Neural cell (in vitro differentiated cells): ENCODE results near the gene NRL. TPM values are rescaled to one million over a fixed set of nuclear protein-coding genes. Genes with fewer than 3 reads are reported as not detected.

ENCODE experiments used
- H2AFZ ChIP-seq: fragments of 200-600, 300-800 bp; sonication (generic), shearing (Covaris generic); 2 replicates; pipeline ENCODE4 v1.6.0; 2014; ENCODE audit warnings: low read depth, mild to moderate bottlenecking, antibody characterized with exemption, low read length, moderate library complexity
- H3F3A ChIP-seq: fragments of 200-600 bp; shearing (Covaris generic); 2 replicates; pipeline ENCODE4 v1.6.1; 2016; ENCODE audit warnings: mild to moderate bottlenecking, moderate library complexity, mixed read lengths, antibody characterized with exemption, low read length; ENCODE audit not compliant: insufficient read depth, poor library complexity, severe bottlenecking
- H3K27ac ChIP-seq: fragments of 200-600, 300-800 bp; sonication (generic), shearing (Covaris generic); 2 replicates; pipeline ENCODE4 v1.5.1; 2014; ENCODE audit warnings: mild to moderate bottlenecking, low read length, moderate library complexity
- H3K27me3 ChIP-seq: fragments of 300-800, 200-600 bp; sonication (generic), shearing (Covaris generic); 2 replicates; pipeline ENCODE4 v1.6.0; 2014; ENCODE audit warnings: mild to moderate bottlenecking, low read depth, low read length, moderate library complexity; ENCODE audit not compliant: insufficient read depth
- H3K36me3 ChIP-seq: fragments of 300-800, 200-600 bp; sonication (generic), shearing (Covaris generic); 2 replicates; pipeline ENCODE4 v1.5.1; 2014; ENCODE audit warnings: mild to moderate bottlenecking, antibody characterized with exemption, low read length, moderate library complexity; ENCODE audit not compliant: insufficient read depth
- H3K4me2 ChIP-seq: fragments of 300-800, 200-600 bp; sonication (generic), shearing (Covaris generic); 2 replicates; pipeline ENCODE4 v1.6.0; 2014; ENCODE audit warnings: mild to moderate bottlenecking, low read length
- H3K4me3 ChIP-seq: fragments of 300-800, 200-600 bp; sonication (generic), shearing (Covaris generic); 2 replicates; pipeline ENCODE4 v1.5.1; 2014; ENCODE audit warnings: mild to moderate bottlenecking, low read length, moderate library complexity
- H3K79me2 ChIP-seq: fragments of 200-600 bp; shearing (Covaris generic); replicated peaks from 2 replicates; pipeline ENCODE4 v1.6.0; 2014; ENCODE audit warnings: mild to moderate bottlenecking, low read length, moderate library complexity; ENCODE audit not compliant: insufficient read depth
- H3K9ac ChIP-seq: fragments of 300-800, 200-600 bp; sonication (generic), shearing (Covaris generic); 2 replicates; pipeline ENCODE4 v1.6.1; 2016; ENCODE audit warnings: mild to moderate bottlenecking, low read length, mixed read lengths
- H3K9me2 ChIP-seq: fragments of 200-600 bp; shearing (Covaris generic); 2 replicates; pipeline ENCODE4 v1.6.1; 2016; ENCODE audit warnings: mild to moderate bottlenecking, low read length, mixed read lengths; ENCODE audit not compliant: insufficient read depth
- H3K9me3 ChIP-seq: fragments of 200-600, 300-800 bp; sonication (generic), shearing (Covaris generic); 2 replicates; pipeline ENCODE4 v1.6.1; 2016; ENCODE audit warnings: mild to moderate bottlenecking, mixed run types, low read length, moderate library complexity, mixed read lengths
- H4K20me1 ChIP-seq: fragments of 200-600 bp; shearing (Covaris generic); 2 replicates; pipeline ENCODE4 v1.6.1; 2016; ENCODE audit warnings: mild to moderate bottlenecking, mixed run types; ENCODE audit not compliant: insufficient read depth
- EP300 ChIP-seq: fragments of 450-650 bp; conservative IDR thresholded peaks from 2 replicates; pipeline ENCODE4 v1.6.1; 2014; ENCODE audit warnings: antibody characterized with exemption, mild to moderate bottlenecking, moderate library complexity; ENCODE audit not compliant: poor library complexity, severe bottlenecking
- EZH2 ChIP-seq: fragments of 200-600, 300-800 bp; shearing (Covaris generic), sonication (generic); IDR thresholded peaks from 2 replicates; pipeline ENCODE4 v1.6.1; 2014; ENCODE audit warnings: antibody characterized with exemption, low read length, borderline replicate concordance, mild to moderate bottlenecking; ENCODE audit not compliant: insufficient read depth, poor library complexity, severe bottlenecking
- MXI1 ChIP-seq: fragments of 450-650 bp; conservative IDR thresholded peaks from 2 replicates; pipeline ENCODE4 v1.6.1; 2014; ENCODE audit warnings: antibody characterized with exemption, mild to moderate bottlenecking; ENCODE audit not compliant: poor library complexity, severe bottlenecking
- POLR2AphosphoS5 ChIP-seq: IDR thresholded peaks from 2 replicates; pipeline ENCODE4 v1.6.1; 2012
- RAD21 ChIP-seq: fragments of 450-650 bp; conservative IDR thresholded peaks from 2 replicates; pipeline ENCODE4 v1.6.1; 2014; ENCODE audit warnings: antibody characterized with exemption, mild to moderate bottlenecking, moderate library complexity
- SMC3 ChIP-seq: fragments of 450-650 bp; conservative IDR thresholded peaks from 2 replicates; pipeline ENCODE4 v1.6.1; 2014; ENCODE audit warnings: antibody characterized with exemption, mild to moderate bottlenecking, moderate library complexity; ENCODE audit not compliant: poor library complexity
- TAF1 ChIP-seq: IDR thresholded peaks from 2 replicates; pipeline ENCODE4 v1.6.1; 2012; ENCODE audit warnings: low read depth
- polyA plus RNA-seq: library from polyadenylated mRNA; depleted of rRNA; stranded (reverse); fragments of >200 nt; gene quantifications from 2 replicates; pipeline ENCODE4 v1.2.3, GENCODE V29; 2014
- TF ChIP-seq, protein P1 (sequence below): fragments of 450-650 bp; IDR thresholded peaks from 2 replicates; pipeline ENCODE4 v1.5.1; 2014; ENCODE audit warnings: antibody characterized with exemption, mild to moderate bottlenecking, moderate library complexity; ENCODE audit not compliant: poor library complexity, severe bottlenecking
- TF ChIP-seq, protein P2 (sequence below): IDR thresholded peaks from 2 replicates; pipeline ENCODE4 v1.6.1; 2012; ENCODE audit warnings: borderline replicate concordance

Gene NRL
- polyA plus RNA-seq, 1 donor from 2014 or later: 9.5 TPM

DNA sequence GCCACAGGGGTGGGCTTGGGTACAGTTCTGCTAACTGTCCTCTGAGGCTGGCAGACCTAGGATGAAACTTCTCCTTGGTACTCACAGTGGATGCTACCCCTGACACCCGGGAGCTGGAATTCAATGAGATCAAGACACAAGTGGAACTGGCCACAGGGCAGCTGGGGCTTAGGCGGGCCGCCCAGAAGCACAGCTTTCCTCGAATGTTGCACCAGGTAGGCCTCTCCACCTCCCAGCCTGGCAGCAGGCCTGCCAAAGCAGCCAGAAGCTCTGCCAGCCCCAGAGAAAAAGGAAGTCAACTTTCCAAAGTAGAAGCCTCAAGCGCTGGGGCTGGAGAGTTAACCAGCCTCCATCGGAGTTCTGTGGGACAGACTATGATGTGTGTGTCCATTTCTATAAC is 2.4 kb upstream of the NRL start:
- H3K27me3 ChIP-seq: no peaks in the 10 kb centered on the region
- H3K9me2 ChIP-seq: no peaks in the 10 kb centered on the region
- no peaks in the 10 kb centered on the region for H3K9me3 ChIP-seq
- H2AFZ ChIP-seq: no peak overlapping the region
- no peak overlapping the region for H3K9ac ChIP-seq
- H3K79me2 ChIP-seq: peaks cover 10% of the 10 kb centered on the region
- H3K36me3 ChIP-seq: no peaks in the 10 kb centered on the region
- H4K20me1 ChIP-seq: no peaks in the 10 kb centered on the region
- no peak overlapping the region for H3K4me3 ChIP-seq
- TF ChIP-seq TAF1: no peak
- TF ChIP-seq SMC3: no peak
- TF ChIP-seq EP300: no peak
- TF ChIP-seq, protein P1, sequence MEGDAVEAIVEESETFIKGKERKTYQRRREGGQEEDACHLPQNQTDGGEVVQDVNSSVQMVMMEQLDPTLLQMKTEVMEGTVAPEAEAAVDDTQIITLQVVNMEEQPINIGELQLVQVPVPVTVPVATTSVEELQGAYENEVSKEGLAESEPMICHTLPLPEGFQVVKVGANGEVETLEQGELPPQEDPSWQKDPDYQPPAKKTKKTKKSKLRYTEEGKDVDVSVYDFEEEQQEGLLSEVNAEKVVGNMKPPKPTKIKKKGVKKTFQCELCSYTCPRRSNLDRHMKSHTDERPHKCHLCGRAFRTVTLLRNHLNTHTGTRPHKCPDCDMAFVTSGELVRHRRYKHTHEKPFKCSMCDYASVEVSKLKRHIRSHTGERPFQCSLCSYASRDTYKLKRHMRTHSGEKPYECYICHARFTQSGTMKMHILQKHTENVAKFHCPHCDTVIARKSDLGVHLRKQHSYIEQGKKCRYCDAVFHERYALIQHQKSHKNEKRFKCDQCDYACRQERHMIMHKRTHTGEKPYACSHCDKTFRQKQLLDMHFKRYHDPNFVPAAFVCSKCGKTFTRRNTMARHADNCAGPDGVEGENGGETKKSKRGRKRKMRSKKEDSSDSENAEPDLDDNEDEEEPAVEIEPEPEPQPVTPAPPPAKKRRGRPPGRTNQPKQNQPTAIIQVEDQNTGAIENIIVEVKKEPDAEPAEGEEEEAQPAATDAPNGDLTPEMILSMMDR: no peak
- no peak for TF ChIP-seq RAD21
- TF ChIP-seq POLR2AphosphoS5: no peak
- TF ChIP-seq, protein P2, sequence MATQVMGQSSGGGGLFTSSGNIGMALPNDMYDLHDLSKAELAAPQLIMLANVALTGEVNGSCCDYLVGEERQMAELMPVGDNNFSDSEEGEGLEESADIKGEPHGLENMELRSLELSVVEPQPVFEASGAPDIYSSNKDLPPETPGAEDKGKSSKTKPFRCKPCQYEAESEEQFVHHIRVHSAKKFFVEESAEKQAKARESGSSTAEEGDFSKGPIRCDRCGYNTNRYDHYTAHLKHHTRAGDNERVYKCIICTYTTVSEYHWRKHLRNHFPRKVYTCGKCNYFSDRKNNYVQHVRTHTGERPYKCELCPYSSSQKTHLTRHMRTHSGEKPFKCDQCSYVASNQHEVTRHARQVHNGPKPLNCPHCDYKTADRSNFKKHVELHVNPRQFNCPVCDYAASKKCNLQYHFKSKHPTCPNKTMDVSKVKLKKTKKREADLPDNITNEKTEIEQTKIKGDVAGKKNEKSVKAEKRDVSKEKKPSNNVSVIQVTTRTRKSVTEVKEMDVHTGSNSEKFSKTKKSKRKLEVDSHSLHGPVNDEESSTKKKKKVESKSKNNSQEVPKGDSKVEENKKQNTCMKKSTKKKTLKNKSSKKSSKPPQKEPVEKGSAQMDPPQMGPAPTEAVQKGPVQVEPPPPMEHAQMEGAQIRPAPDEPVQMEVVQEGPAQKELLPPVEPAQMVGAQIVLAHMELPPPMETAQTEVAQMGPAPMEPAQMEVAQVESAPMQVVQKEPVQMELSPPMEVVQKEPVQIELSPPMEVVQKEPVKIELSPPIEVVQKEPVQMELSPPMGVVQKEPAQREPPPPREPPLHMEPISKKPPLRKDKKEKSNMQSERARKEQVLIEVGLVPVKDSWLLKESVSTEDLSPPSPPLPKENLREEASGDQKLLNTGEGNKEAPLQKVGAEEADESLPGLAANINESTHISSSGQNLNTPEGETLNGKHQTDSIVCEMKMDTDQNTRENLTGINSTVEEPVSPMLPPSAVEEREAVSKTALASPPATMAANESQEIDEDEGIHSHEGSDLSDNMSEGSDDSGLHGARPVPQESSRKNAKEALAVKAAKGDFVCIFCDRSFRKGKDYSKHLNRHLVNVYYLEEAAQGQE: no peak
- TF ChIP-seq EZH2: no peak
- H3K4me2 ChIP-seq: no peak overlapping the region
- no peaks in the 10 kb centered on the region for H3F3A ChIP-seq
- H3K27ac ChIP-seq: no peak overlapping the region

DNA sequence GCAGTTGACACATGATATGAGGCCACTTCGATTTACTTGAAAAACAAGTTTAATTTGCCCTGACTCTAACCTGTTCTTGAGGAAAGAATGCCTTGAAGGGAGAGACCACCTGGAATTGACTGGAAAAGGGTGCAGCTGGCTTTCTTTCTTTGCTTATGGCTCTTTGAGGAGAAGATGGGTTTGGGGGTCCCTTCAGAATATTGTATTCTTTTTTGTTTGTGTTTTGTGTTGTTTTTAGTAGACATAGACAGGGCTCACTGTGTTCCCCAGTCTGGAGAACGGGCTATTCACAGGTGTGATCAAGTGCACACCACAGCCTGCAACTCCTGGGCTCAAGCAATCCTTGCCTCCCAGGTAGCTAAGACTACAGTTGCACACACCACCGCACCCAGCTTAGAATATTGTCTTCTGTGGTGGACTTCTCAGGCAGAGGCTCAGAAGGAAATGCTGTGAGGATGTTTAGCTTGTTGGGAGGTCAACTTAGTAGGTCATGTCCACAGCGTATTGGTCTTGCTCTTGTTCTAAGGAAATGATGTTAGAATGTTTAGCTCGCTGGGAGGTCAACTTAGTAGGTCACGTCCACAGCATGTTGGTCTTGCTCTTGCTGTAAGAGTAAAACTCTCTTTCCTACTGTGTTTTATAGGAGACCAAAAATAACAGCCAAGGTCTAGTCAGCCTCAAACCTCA is 1.5 kb upstream of the NRL start:
- peak overlapping the region; percentile 63 for H3K4me2 ChIP-seq
- H3F3A ChIP-seq: no peaks in the 10 kb centered on the region
- no peaks in the 10 kb centered on the region for H3K27me3 ChIP-seq
- no peak overlapping the region for H3K27ac ChIP-seq
- no peaks in the 10 kb centered on the region for H3K36me3 ChIP-seq
- H3K9ac ChIP-seq: peak overlapping the region; percentile 98
- peaks cover 10% of the 10 kb centered on the region for H3K79me2 ChIP-seq
- H2AFZ ChIP-seq: no peak overlapping the region
- TF ChIP-seq, protein P2: no peak
- TF ChIP-seq EP300 (no peak), MXI1 (no peak), EZH2 (no peak), RAD21 (no peak), POLR2AphosphoS5 (no peak), SMC3 (no peak), TAF1 (no peak)
- TF ChIP-seq, protein P1: no peak
- H4K20me1 ChIP-seq: no peaks in the 10 kb centered on the region
- peak overlapping the region; percentile 89 for H3K4me3 ChIP-seq
- H3K9me2 ChIP-seq: no peaks in the 10 kb centered on the region
- no peaks in the 10 kb centered on the region for H3K9me3 ChIP-seq
